G401 (cell line): ENCODE measurements around the gene HPSE2. TPM values are rescaled to one million over a fixed set of nuclear protein-coding genes. Genes with fewer than 3 reads are reported as not detected.

Experiments used
- DNase-seq: peaks from one replicate; pipeline ENCODE4 v3.0.0-alpha.2; 2015; ENCODE audit warnings: low spot score
- in situ Hi-C: cut with HindIII; loops from 2 replicates; pipeline ENCODE4 v1.10.0; 2016; ENCODE audit warnings: low sequenced_read_pairs, mixed read lengths
- total RNA-seq: library from RNA; depleted of rRNA; stranded (reverse); fragments of >200 nt; shearing (Covaris generic); gene quantifications from 2 replicates; pipeline ENCODE4 v1.2.3, GENCODE V29; 2014

The HPSE2 gene
- total RNA-seq, 1 experiment from 2014 or later = 0.61 TPM

- DNase-seq = no peak
- in situ Hi-C loops = no loop called here
Measured at GRCh38 chr10:98886686-98887085, 349.0 kb downstream of the HPSE2 start.

- in situ Hi-C loops = no loop called here
- no peak for DNase-seq
Measured at GRCh38 chr10:98885378-98885777, 350.3 kb downstream of the HPSE2 start.

- in situ Hi-C loops = no loop called here
Measured at GRCh38 chr10:98881789-98882188, 353.9 kb downstream of the HPSE2 start.

GRCh38 chr10:98880971-98881370 is 354.7 kb downstream of the HPSE2 start:
- DNase-seq = no peak
- in situ Hi-C loops = no loop called here

More at GRCh38 chr10:98881789-98882188, 353.9 kb downstream of the HPSE2 start:
- no peak for DNase-seq

GRCh38 chr10:98878921-98879320 is 356.7 kb downstream of the HPSE2 start:
- in situ Hi-C loops = no loop called here

GRCh38 chr10:98878418-98878817 is 357.2 kb downstream of the HPSE2 start:
- in situ Hi-C loops = no loop called here
- DNase-seq = no peak

More at GRCh38 chr10:98878921-98879320, 356.7 kb downstream of the HPSE2 start:
- DNase-seq = no peak

- DNase-seq = no peak
- in situ Hi-C loops = no loop called here
Measured at GRCh38 chr10:98861962-98862361, 373.7 kb downstream of the HPSE2 start.

- DNase-seq = no peak
- in situ Hi-C loops = no loop called here
Measured at GRCh38 chr10:98858525-98858924, 377.1 kb downstream of the HPSE2 start.

GRCh38 chr10:98855403-98856189 is 380.1 kb downstream of the HPSE2 start:
- in situ Hi-C loops = no loop called here
- no peak for DNase-seq

- DNase-seq = no peak
- in situ Hi-C loops = no loop called here
Measured at GRCh38 chr10:98852686-98853085, 383.0 kb downstream of the HPSE2 start.

GRCh38 chr10:98848361-98848760 is 387.3 kb downstream of the HPSE2 start:
- no peak for DNase-seq
- in situ Hi-C loops = no loop called here

GRCh38 chr10:98846787-98847186 is 388.9 kb downstream of the HPSE2 start:
- in situ Hi-C loops = no loop called here
- DNase-seq = no peak

- in situ Hi-C loops = no loop called here
Measured at GRCh38 chr10:98833542-98833941, 402.1 kb downstream of the HPSE2 start.

GRCh38 chr10:98832738-98833137 is 402.9 kb downstream of the HPSE2 start:
- DNase-seq = no peak
- in situ Hi-C loops = no loop called here

More at GRCh38 chr10:98833542-98833941, 402.1 kb downstream of the HPSE2 start:
- DNase-seq = no peak

- DNase-seq = no peak
- in situ Hi-C loops = no loop called here
Measured at GRCh38 chr10:98832196-98832595, 403.5 kb downstream of the HPSE2 start.

- in situ Hi-C loops = no loop called here
- no peak for DNase-seq
Measured at GRCh38 chr10:98831391-98831790, 404.3 kb downstream of the HPSE2 start.

GRCh38 chr10:98825741-98826140 is 409.9 kb downstream of the HPSE2 start:
- in situ Hi-C loops = no loop called here
- DNase-seq = no peak

GRCh38 chr10:98817396-98817795 is 418.3 kb downstream of the HPSE2 start:
- in situ Hi-C loops = no loop called here

GRCh38 chr10:98815039-98815885 is 420.4 kb downstream of the HPSE2 start:
- in situ Hi-C loops = no loop called here
- no peak for DNase-seq

More at GRCh38 chr10:98817396-98817795, 418.3 kb downstream of the HPSE2 start:
- no peak for DNase-seq

GRCh38 chr10:98814470-98814869 is 421.2 kb downstream of the HPSE2 start:
- in situ Hi-C loops = no loop called here
- no peak for DNase-seq
